Lower leg skin (tissue), 4 donors: Measurements from ENCODE around the gene TSKU. TPM values are rescaled to one million over a fixed set of nuclear protein-coding genes. Genes with fewer than 3 reads are reported as not detected.

Experiments used
- DNase-seq, 2 donors: peaks; one replicate each; pipeline ENCODE4 v3.0.0-alpha.2; 2019; ENCODE audit warnings: low spot score in 2 of 2
- H3K4me3 ChIP-seq: fragments of 200-600 bp; sonication (generic); 2 replicates; pipeline ENCODE4 v1.5.1; 2017; ENCODE audit warnings: mild to moderate bottlenecking, low read depth; ENCODE audit not compliant: poor library complexity, severe bottlenecking
- CTCF ChIP-seq, 3 donors: fragments of 450-650 bp; IDR thresholded peaks; one replicate each; pipeline ENCODE4 v1.5.1; 2016; ENCODE audit warnings: antibody characterized with exemption in 3 of 3, mild to moderate bottlenecking in 3 of 3, moderate library complexity in 2 of 3
- POLR2A ChIP-seq, 2 donors: fragments of 450-650 bp; IDR thresholded peaks; one replicate each; pipeline ENCODE4 v1.6.1; 2016 to 2017; ENCODE audit warnings: antibody characterized with exemption in 2 of 2, mild to moderate bottlenecking in 1 of 2, moderate library complexity in 1 of 2
- WGBS, 2 donors: methylation state at CpG; one replicate each; pipeline ENCODE4 v1.1.5; 2018; 5-methylcytosine and 5-hydroxymethylcytosine counted together
- intact Hi-C: fragments of 100-400 bp; cut with DNase I; formaldehyde crosslinking; loops from one replicate; pipeline ENCODE4 v1.15.0; 2023; ENCODE audit warnings: low total_unique reads
- total RNA-seq, 4 donors: library from RNA; depleted of rRNA; stranded (reverse); fragments of >200 nt; gene quantifications; one replicate each; pipeline ENCODE4 v1.1.0, GENCODE V29; 2016

The TSKU gene
- total RNA-seq, 4 donors from 2014 or later, result 113 to 125 (median 120) TPM

- TF ChIP-seq CTCF (IDR thresholded peaks at IDR 0.05) (no peak), POLR2A (IDR thresholded peaks at IDR 0.05) (no peak)
- no peak overlapping the region for H3K4me3 ChIP-seq
- DNase-seq, result no peak
- intact Hi-C loops, result no loop called here
- 94 to 96% methylated on average over 4 of the region's 4 CpGs for WGBS, 2 donors
Measured at GRCh38 chr11:76831686-76832310, 48.6 kb downstream of the TSKU start.

- H3K4me3 ChIP-seq, result no peak overlapping the region
- TF ChIP-seq CTCF (IDR thresholded peaks at IDR 0.05), result no peak
- TF ChIP-seq POLR2A (IDR thresholded peaks at IDR 0.05), result no peak
- no peak for DNase-seq
- intact Hi-C loops, result no loop called here
Measured at GRCh38 chr11:76832361-76832760, 49.2 kb downstream of the TSKU start.

GRCh38 chr11:76834151-76834550, 51.0 kb downstream of the TSKU start:
- TF ChIP-seq CTCF (IDR thresholded peaks at IDR 0.05) (no peak), POLR2A (IDR thresholded peaks at IDR 0.05) (no peak)
- H3K4me3 ChIP-seq, result no peak overlapping the region
- 82 to 83% methylated on average over 3 of the region's 3 CpGs for WGBS, 2 donors
- no peak for DNase-seq
- intact Hi-C loops, result no loop called here

GRCh38 chr11:76835036-76835435, 51.9 kb downstream of the TSKU start:
- no peak for DNase-seq
- WGBS, 2 donors, result 62 to 74% methylated on average over 2 of the region's 2 CpGs
- no peak overlapping the region for H3K4me3 ChIP-seq
- intact Hi-C loops, result no loop called here
- TF ChIP-seq CTCF (IDR thresholded peaks at IDR 0.05) (no peak), POLR2A (IDR thresholded peaks at IDR 0.05) (no peak)

- H3K4me3 ChIP-seq, result no peak overlapping the region
- intact Hi-C loops, result no loop called here
- TF ChIP-seq POLR2A (IDR thresholded peaks at IDR 0.05), result no peak
- TF ChIP-seq CTCF (IDR thresholded peaks at IDR 0.05), result no peak
- 48 to 53% methylated on average over 5 of the region's 5 CpGs for WGBS, 2 donors
- DNase-seq, result peak; percentile 73 to 91
Measured at GRCh38 chr11:76835928-76836612, 52.9 kb downstream of the TSKU start.
